Caco-2 (cell line): ENCODE results near the gene RASGEF1B. TPM values are rescaled to one million over a fixed set of nuclear protein-coding genes. Genes with fewer than 3 reads are reported as not detected.

Experiments
- BruUV-seq: library from RNA; stranded (reverse); fragments of 400-500 nt; replicated peaks from 2 replicates; lab custom pipeline; 2021; lab: Mats Ljungman, UMichigan
- CTCF ChIA-PET: fragments of 300-600 bp; sonication (Branson Sonifier 250); formaldehyde crosslinking; loops from one replicate; lab custom pipeline; 2022; ENCODE audit warnings: antibody characterized with exemption; lab: Charles Lee
- POLR2A ChIA-PET: fragments of 300-600 bp; sonication (Branson Sonifier 250); formaldehyde crosslinking; loops from one replicate; lab custom pipeline; 2022; ENCODE audit warnings: antibody characterized with exemption; lab: Charles Lee
- DNase-seq, 2 experiments: peaks; one replicate each; pipeline versions ENCODE4 v3.0.0 to v3.0.0-alpha.2; 2020 to 2022
- H3K27me3 ChIP-seq: replicated peaks from 2 replicates; pipeline ENCODE4 v1.6.0; 2011; ENCODE audit warnings: low read length; ENCODE audit not compliant: control insufficient read depth, insufficient read depth
- H3K36me3 ChIP-seq: 2 replicates; pipeline ENCODE4 v1.5.1; 2011; ENCODE audit warnings: low read length; ENCODE audit not compliant: control insufficient read depth, insufficient read depth
- H3K4me1 ChIP-seq: fragments of 250-450 bp; sonication (Bioruptor Pico); 2 replicates; pipeline ENCODE4 v1.5.1; 2020; ENCODE audit warnings: mild to moderate bottlenecking
- H3K4me3 ChIP-seq: 2 replicates; pipeline ENCODE4 v1.5.1; 2011; ENCODE audit warnings: low read depth, mild to moderate bottlenecking, control low read depth, low read length
- H3K9me3 ChIP-seq: fragments of 250-450 bp; sonication (Bioruptor Pico); 2 replicates; pipeline ENCODE4 v1.5.1; 2020; ENCODE audit warnings: mild to moderate bottlenecking, moderate library complexity
- H3K27ac Mint-ChIP-seq: one replicate; pipeline ENCODE4 v1.8.0; 2022; ENCODE audit warnings: mixed read lengths; ENCODE audit not compliant: unreplicated experiment
- H3K27me3 Mint-ChIP-seq: one replicate; pipeline ENCODE4 v1.8.0; 2022; ENCODE audit warnings: mixed read lengths; ENCODE audit not compliant: insufficient read depth, unreplicated experiment
- H3K36me3 Mint-ChIP-seq: one replicate; pipeline ENCODE4 v1.8.0; 2022; ENCODE audit warnings: mild to moderate bottlenecking, mixed read lengths; ENCODE audit not compliant: insufficient read depth, unreplicated experiment
- H3K4me1 Mint-ChIP-seq: one replicate; pipeline ENCODE4 v1.8.0; 2022; ENCODE audit warnings: low read depth, mixed read lengths; ENCODE audit not compliant: unreplicated experiment
- H3K4me3 Mint-ChIP-seq: one replicate; pipeline ENCODE4 v1.8.0; 2022; ENCODE audit warnings: mild to moderate bottlenecking, moderate library complexity, mixed read lengths; ENCODE audit not compliant: unreplicated experiment
- H3K9me3 Mint-ChIP-seq: one replicate; pipeline ENCODE4 v1.8.0; 2022; ENCODE audit warnings: mixed read lengths; ENCODE audit not compliant: unreplicated experiment
- CTCF ChIP-seq, 2 experiments: fragments of 200-600 bp in 1 of 2; IDR thresholded peaks; 1 replicate in 1 of 2; 2 replicates in 1 of 2; pipeline versions ENCODE4 v1.5.1 to v1.8.0; 2011 to 2022; ENCODE audit warnings: antibody characterized with exemption in 1 of 2, control low read depth in 1 of 2, inconsistent platforms in 1 of 2, low read depth in 1 of 2, low read length in 1 of 2, mild to moderate bottlenecking in 1 of 2, moderate library complexity in 1 of 2; ENCODE audit not compliant: insufficient read depth in 1 of 2, severe bottlenecking in 1 of 2, unreplicated experiment in 1 of 2
- intact Hi-C: fragments of 100-400 bp; cut with micrococcal nuclease; formaldehyde crosslinking; loops from one replicate; pipeline ENCODE4 v1.10.0; 2022; ENCODE audit not compliant: unreplicated experiment
- total RNA-seq: library from RNA; stranded (reverse); gene quantifications from 2 replicates; pipeline ENCODE4 v1.2.3, GENCODE V29; 2022

RASGEF1B gene
- total RNA-seq, 1 experiment from 2014 or later: 32.3 TPM

- Histone ChIP-seq H3K4me1 (peaks cover 33% of the 10 kb centered on the region), H3K9me3 (no peaks in the 10 kb centered on the region), H3K27me3 (no peaks in the 10 kb centered on the region), H3K36me3 (no peaks in the 10 kb centered on the region; the same call in 1 of the 2 replicates), H3K4me3 (no peak overlapping the region)
- no peak for DNase-seq
- Mint-ChIP-seq H3K36me3 (peaks cover 6% of the 10 kb centered on the region), H3K27ac (peak overlapping the region; percentile 97), H3K4me3 (no peak overlapping the region), H3K27me3 (no peaks in the 10 kb centered on the region), H3K4me1 (peaks cover 29% of the 10 kb centered on the region), H3K9me3 (peaks cover 9% of the 10 kb centered on the region)
- ChIA-PET CTCF (no interaction called here), POLR2A (no interaction called here)
- intact Hi-C loops: no loop called here
- no TSS peak for BruUV-seq
- no peak for TF ChIP-seq CTCF (IDR thresholded peaks at IDR 0.05; ENCODE audit: insufficient read depth in 1 of 2, low read depth in 1 of 2, low read length in 1 of 2, severe bottlenecking in 1 of 2, unreplicated experiment in 1 of 2)
Observed at GRCh38 chr4:81499840-81500239, 28.1 kb upstream of the RASGEF1B start.

GRCh38 chr4:81498551-81499099, 26.9 kb upstream of the RASGEF1B start:
- no TSS peak for BruUV-seq
- ChIA-PET CTCF (interaction anchor here (0.6 kb wide), 1 partner anchor 76 kb away, joined by 4 read pairs; no protein-coding TSS in a partner anchor), POLR2A (interaction anchor here (1.0 kb wide), 1 partner anchor 27 kb away, joined by 3 read pairs; the partner anchor contains the start of gene RASGEF1B)
- peak overlapping the region; percentile 82 for H3K27ac Mint-ChIP-seq
- no peaks in the 10 kb centered on the region for H3K27me3 Mint-ChIP-seq
- peaks cover 29% of the 10 kb centered on the region for H3K4me1 Mint-ChIP-seq
- H3K9me3 Mint-ChIP-seq: peaks cover 9% of the 10 kb centered on the region
- H3K27me3 ChIP-seq: no peaks in the 10 kb centered on the region
- no peaks in the 10 kb centered on the region for H3K9me3 ChIP-seq
- no peak for DNase-seq
- no peaks in the 10 kb centered on the region; the same call in 1 of the 2 replicates for H3K36me3 ChIP-seq
- no peak for TF ChIP-seq CTCF (IDR thresholded peaks at IDR 0.05; ENCODE audit: insufficient read depth in 1 of 2, low read depth in 1 of 2, low read length in 1 of 2, severe bottlenecking in 1 of 2, unreplicated experiment in 1 of 2)
- H3K4me3 ChIP-seq: no peak overlapping the region
- H3K4me1 ChIP-seq: peaks cover 33% of the 10 kb centered on the region
- H3K36me3 Mint-ChIP-seq: peaks cover 6% of the 10 kb centered on the region
- H3K4me3 Mint-ChIP-seq: no peak overlapping the region
- intact Hi-C loops: loop anchor here (1.0 kb wide), 1 partner anchor 26 kb away; no protein-coding TSS in a partner anchor

- no peak overlapping the region for H3K4me3 ChIP-seq
- Mint-ChIP-seq H3K4me1 (peaks cover 29% of the 10 kb centered on the region), H3K9me3 (peaks cover 9% of the 10 kb centered on the region), H3K4me3 (peak overlapping the region; percentile 5), H3K27me3 (no peaks in the 10 kb centered on the region), H3K36me3 (peaks cover 6% of the 10 kb centered on the region), H3K27ac (peak overlapping the region; percentile 82)
- no peaks in the 10 kb centered on the region; the same call in 1 of the 2 replicates for H3K36me3 ChIP-seq
- intact Hi-C loops: loop anchor here (1.0 kb wide), 1 partner anchor 26 kb away; no protein-coding TSS in a partner anchor
- ChIA-PET POLR2A (no interaction called here), CTCF (interaction anchor here (0.6 kb wide), 1 partner anchor 76 kb away, joined by 4 read pairs; no protein-coding TSS in a partner anchor)
- peaks cover 33% of the 10 kb centered on the region for H3K4me1 ChIP-seq
- H3K27me3 ChIP-seq: no peaks in the 10 kb centered on the region
- DNase-seq: peak; percentile 67 to 86
- TF ChIP-seq CTCF (IDR thresholded peaks at IDR 0.05; ENCODE audit: insufficient read depth in 1 of 2, low read depth in 1 of 2, low read length in 1 of 2, severe bottlenecking in 1 of 2, unreplicated experiment in 1 of 2): no peak
- H3K9me3 ChIP-seq: no peaks in the 10 kb centered on the region
- no TSS peak for BruUV-seq
Observed at GRCh38 chr4:81498046-81498445, 26.3 kb upstream of the RASGEF1B start.
